Stimulated activated CD4-positive, alpha-beta T cell treated with anti-CD3 and anti-CD28 coated beads, Interleukin-12 subunit alpha, Interleukin-12 subunit beta, amount 100 ng/mL, for 48 hours (primary cell): ENCODE measurements around the gene HUS1.
"Not testable (repeated sequence)": the region's sequence is repeated elsewhere in the genome, so short reads cannot be mapped to it uniquely, and the experiment has no call there.

ENCODE experiments used
- DNase-seq, 3 donors: peaks; one replicate each; pipeline ENCODE4 v3.0.0-alpha.2; 2020; ENCODE audit warnings: low read depth in 2 of 3, low spot score in 1 of 3

HUS1 gene

GRCh38 chr7:47931005-47932004 lies 48.1 kb downstream of the HUS1 start:
- DNase-seq, result no peak

- no peak for DNase-seq
Observed at GRCh38 chr7:47924266-47924665, 55.1 kb downstream of the HUS1 start.

GRCh38 chr7:47923081-47923875 lies 56.1 kb downstream of the HUS1 start:
- not testable (repeated sequence) for DNase-seq

GRCh38 chr7:47916514-47916913 lies 62.9 kb downstream of the HUS1 start:
- DNase-seq, result not testable (repeated sequence)

- no peak for DNase-seq
Observed at GRCh38 chr7:47915616-47915976, 63.8 kb downstream of the HUS1 start.

GRCh38 chr7:47914717-47915615 lies 64.4 kb downstream of the HUS1 start:
- no peak for DNase-seq
